HEK293 (cell line): ENCODE measurements around the gene KIF1A.
A peak's percentile ranks its signal among the peaks of the same experiment; 100 is the strongest.

ENCODE experiments used
- CTCF ChIA-PET: fragments of 350-600 bp; formaldehyde crosslinking; extraction: SDS; loops from one replicate; lab custom pipeline; 2021; ENCODE audit warnings: antibody characterized with exemption; lab: Yijun Ruan, JAX
- POLR2A ChIA-PET: fragments of 300-600 bp; formaldehyde crosslinking; extraction: SDS; loops from one replicate; lab custom pipeline; 2020; ENCODE audit warnings: antibody characterized with exemption, inconsistent platforms; lab: Yijun Ruan, JAX
- H3K27ac ChIP-seq: fragments of 200-500 bp; sonication (Bioruptor generic); 2 replicates; pipeline ENCODE4 v1.5.1; 2014; ENCODE audit warnings: low read depth, low read length, control low read depth, inconsistent platforms; ENCODE audit errors: extremely low read depth
- H3K36me3 ChIP-seq, 2 experiments: fragments of 200-500 bp in 1 of 2; sonication (Bioruptor generic) in 1 of 2; 1 replicate in 1 of 2; 2 replicates in 1 of 2; pipeline ENCODE4 v1.5.1; 2014 to 2017; ENCODE audit warnings: inconsistent platforms in 2 of 2, low read length in 2 of 2; ENCODE audit not compliant: control insufficient read depth in 2 of 2, insufficient read depth in 1 of 2
- H3K4me1 ChIP-seq: fragments of 200-500 bp; sonication (Bioruptor generic); 2 replicates; pipeline ENCODE4 v1.5.1; 2014; ENCODE audit warnings: mild to moderate bottlenecking, low read length, inconsistent platforms; ENCODE audit not compliant: control insufficient read depth, insufficient read depth
- H3K4me3 ChIP-seq: 2 replicates; pipeline ENCODE4 v1.5.1; 2011; ENCODE audit warnings: low read depth, mild to moderate bottlenecking, control low read depth, low read length, moderate library complexity
- H3K9me3 ChIP-seq: fragments of 200-500 bp; sonication (Bioruptor generic); 2 replicates; pipeline ENCODE4 v1.5.1; 2014; ENCODE audit warnings: low read depth, low read length, inconsistent platforms; ENCODE audit not compliant: control insufficient read depth, insufficient read depth
- EGR2 ChIP-seq: fragments of 450-650 bp; formaldehyde crosslinking; IDR thresholded peaks from 2 replicates; pipeline ENCODE4 v1.5.1; 2016; ENCODE audit warnings: low read depth, missing biosample characterization, missing genetic modification characterization
- GFI1B ChIP-seq: fragments of 450-650 bp; formaldehyde crosslinking; IDR thresholded peaks from 2 replicates; pipeline ENCODE4 v1.5.1; 2016; ENCODE audit warnings: missing biosample characterization, missing genetic modification characterization
- GLIS1 ChIP-seq: fragments of 450-650 bp; formaldehyde crosslinking; IDR thresholded peaks from 2 replicates; pipeline ENCODE4 v1.5.1; 2016; ENCODE audit warnings: missing biosample characterization, missing genetic modification characterization
- GLIS2 ChIP-seq: fragments of 450-650 bp; formaldehyde crosslinking; IDR thresholded peaks from 2 replicates; pipeline ENCODE4 v1.5.1; 2016; ENCODE audit warnings: missing biosample characterization, missing genetic modification characterization
- HOXC10 ChIP-seq: sonication (generic); formaldehyde crosslinking; IDR thresholded peaks from 2 replicates; pipeline ENCODE4 v1.8.1; 2023; ENCODE audit warnings: mild to moderate bottlenecking, missing genetic modification reagents
- KLF8 ChIP-seq: fragments of 450-650 bp; formaldehyde crosslinking; IDR thresholded peaks from 2 replicates; pipeline ENCODE4 v1.5.1; 2016; ENCODE audit warnings: missing biosample characterization, missing genetic modification characterization
- OVOL3 ChIP-seq: fragments of 450-650 bp; formaldehyde crosslinking; IDR thresholded peaks from 2 replicates; pipeline ENCODE4 v1.5.1; 2016; ENCODE audit warnings: missing biosample characterization, missing genetic modification characterization
- SCRT1 ChIP-seq: fragments of 450-650 bp; formaldehyde crosslinking; IDR thresholded peaks from 2 replicates; pipeline ENCODE4 v1.5.1; 2016; ENCODE audit warnings: missing biosample characterization, missing genetic modification characterization, borderline replicate concordance
- WT1 ChIP-seq: fragments of 450-650 bp; formaldehyde crosslinking; IDR thresholded peaks from 2 replicates; pipeline ENCODE4 v1.5.1; 2016; ENCODE audit warnings: missing biosample characterization, missing genetic modification characterization
- ZBTB1 ChIP-seq: fragments of 450-650 bp; formaldehyde crosslinking; IDR thresholded peaks from 2 replicates; pipeline ENCODE4 v1.5.1; 2016; ENCODE audit warnings: missing biosample characterization, missing genetic modification characterization
- ZBTB10 ChIP-seq: fragments of 450-650 bp; formaldehyde crosslinking; IDR thresholded peaks from 2 replicates; pipeline ENCODE4 v1.5.1; 2016; ENCODE audit warnings: missing biosample characterization, missing genetic modification characterization
- ZBTB7A ChIP-seq: fragments of 450-650 bp; formaldehyde crosslinking; IDR thresholded peaks from 2 replicates; pipeline ENCODE4 v1.5.1; 2016; ENCODE audit warnings: low read depth, missing biosample characterization, missing genetic modification characterization
- ZFP37 ChIP-seq: fragments of 450-650 bp; formaldehyde crosslinking; IDR thresholded peaks from 2 replicates; pipeline ENCODE4 v1.5.1; 2016; ENCODE audit warnings: missing biosample characterization, missing genetic modification characterization
- ZNF10 ChIP-seq: fragments of 450-650 bp; formaldehyde crosslinking; IDR thresholded peaks from 2 replicates; pipeline ENCODE4 v1.5.1; 2017; ENCODE audit warnings: missing biosample characterization, missing genetic modification characterization
- ZNF114 ChIP-seq: fragments of 450-650 bp; formaldehyde crosslinking; IDR thresholded peaks from 2 replicates; pipeline ENCODE4 v1.5.0; 2017; ENCODE audit warnings: missing biosample characterization, missing genetic modification characterization
- ZNF148 ChIP-seq: fragments of 450-650 bp; formaldehyde crosslinking; IDR thresholded peaks from 2 replicates; pipeline ENCODE4 v1.5.0; 2017; ENCODE audit warnings: missing biosample characterization, missing genetic modification characterization, borderline replicate concordance
- ZNF23 ChIP-seq: fragments of 450-650 bp; formaldehyde crosslinking; IDR thresholded peaks from 2 replicates; pipeline ENCODE4 v1.5.1; 2016; ENCODE audit warnings: missing biosample characterization, missing genetic modification characterization, borderline replicate concordance
- ZNF280C ChIP-seq: fragments of 450-650 bp; formaldehyde crosslinking; IDR thresholded peaks from 2 replicates; pipeline ENCODE4 v1.5.1; 2016; ENCODE audit warnings: missing biosample characterization, missing genetic modification characterization
- ZNF341 ChIP-seq: fragments of 450-650 bp; formaldehyde crosslinking; IDR thresholded peaks from 2 replicates; pipeline ENCODE4; 2016; ENCODE audit warnings: low read depth, missing biosample characterization, missing genetic modification characterization
- ZNF37A ChIP-seq: fragments of 450-650 bp; IDR thresholded peaks from 2 replicates; pipeline ENCODE4 v1.5.1; 2018; ENCODE audit warnings: missing biosample characterization, missing genetic modification characterization
- ZNF473 ChIP-seq: fragments of 450-650 bp; formaldehyde crosslinking; IDR thresholded peaks from 2 replicates; pipeline ENCODE4 v1.5.1; 2017; ENCODE audit warnings: missing biosample characterization, missing genetic modification characterization
- ZNF510 ChIP-seq: fragments of 450-650 bp; formaldehyde crosslinking; IDR thresholded peaks from 2 replicates; pipeline ENCODE4 v1.5.1; 2018; ENCODE audit warnings: mild to moderate bottlenecking, missing genetic modification characterization, missing biosample characterization; ENCODE audit not compliant: insufficient replicate concordance
- ZNF513 ChIP-seq: fragments of 450-650 bp; IDR thresholded peaks from 2 replicates; pipeline ENCODE4 v1.5.1; 2018; ENCODE audit warnings: missing biosample characterization, missing genetic modification characterization
- ZNF555 ChIP-seq: fragments of 450-650 bp; formaldehyde crosslinking; conservative IDR thresholded peaks from 2 replicates; pipeline ENCODE4 v1.5.1; 2017; ENCODE audit warnings: missing biosample characterization, mild to moderate bottlenecking, missing genetic modification characterization, inconsistent platforms
- ZNF558 ChIP-seq: fragments of 450-650 bp; formaldehyde crosslinking; IDR thresholded peaks from 2 replicates; pipeline ENCODE4 v1.5.1; 2016; ENCODE audit warnings: missing biosample characterization, missing genetic modification characterization
- ZNF621 ChIP-seq: fragments of 450-650 bp; formaldehyde crosslinking; IDR thresholded peaks from 2 replicates; pipeline ENCODE4 v1.5.1; 2017; ENCODE audit warnings: missing biosample characterization, missing genetic modification characterization
- ZNF658 ChIP-seq: fragments of 450-650 bp; formaldehyde crosslinking; IDR thresholded peaks from 2 replicates; pipeline ENCODE4; 2016; ENCODE audit warnings: missing biosample characterization, missing genetic modification characterization

KIF1A gene

GRCh38 chr2:240820607-240821428 is 799 bp upstream of the KIF1A start (continued):
- TF ChIP-seq ZNF513 (tag by site-specific recombination) (no peak), ZNF10 (tag by site-specific recombination) (no peak), ZBTB10 (tag by site-specific recombination) (peak; percentile 89), ZNF341 (tag by site-specific recombination) (peak; percentile 73), EGR2 (tag by site-specific recombination) (peak; percentile 64), ZBTB7A (tag by site-specific recombination) (no peak), ZNF510 (tag by site-specific recombination) (no peak), ZNF114 (tag by site-specific recombination) (no peak), ZNF148 (tag by site-specific recombination) (no peak), OVOL3 (no peak)

GRCh38 chr2:240819126-240819857 is 727 bp downstream of the KIF1A start:
- H3K4me1 ChIP-seq = peaks cover 5% of the 10 kb centered on the region; the same call in 1 of the 2 replicates
- CTCF ChIA-PET = interaction anchor here (1.0 kb wide), 1 partner anchor 15 kb away, joined by 3 read pairs; no protein-coding TSS in a partner anchor
- peak overlapping the region; percentile 84; the same call in 1 of the 2 replicates for H3K27ac ChIP-seq
- peaks cover 0 to 6% of the 10 kb centered on the region in 2 experiments; a peak in 1 of 3 replicates for H3K36me3 ChIP-seq
- H3K9me3 ChIP-seq = no peaks in the 10 kb centered on the region
- POLR2A ChIA-PET = interaction anchor here (0.6 to 1.4 kb wide), 6 partner anchors 9 to 867 kb away, joined by 3 to 5 read pairs (median 3); partner anchors contain the start of gene DTYMK
- H3K4me3 ChIP-seq = peak overlapping the region; percentile 52
- TF ChIP-seq ZNF37A (no peak), ZNF23 (tag by site-specific recombination) (no peak), GLIS1 (tag by site-specific recombination) (0 out of 2 replicates have a peak, but pooled peaks have one; percentile 13), ZNF341 (tag by site-specific recombination) (peak; percentile 42; the same call in 1 of the 2 replicates), HOXC10 (no peak), ZNF658 (tag by site-specific recombination) (no peak), GFI1B (tag by site-specific recombination) (no peak), ZNF555 (tag by site-specific recombination) (no peak), KLF8 (tag by site-specific recombination) (peak; percentile 45; the same call in 1 of the 2 replicates), ZNF558 (no peak), ZBTB1 (no peak), SCRT1 (tag by site-specific recombination) (no peak), ZFP37 (tag by site-specific recombination) (no peak), GLIS2 (tag by site-specific recombination) (peak; percentile 52), WT1 (peak; percentile 21; the same call in 1 of the 2 replicates), ZNF621 (no peak), ZNF473 (tag by site-specific recombination) (no peak), ZNF280C (tag by site-specific recombination) (no peak)
